ENCODE data around the gene SDR42E2.

SDR42E2 gene

DNA sequence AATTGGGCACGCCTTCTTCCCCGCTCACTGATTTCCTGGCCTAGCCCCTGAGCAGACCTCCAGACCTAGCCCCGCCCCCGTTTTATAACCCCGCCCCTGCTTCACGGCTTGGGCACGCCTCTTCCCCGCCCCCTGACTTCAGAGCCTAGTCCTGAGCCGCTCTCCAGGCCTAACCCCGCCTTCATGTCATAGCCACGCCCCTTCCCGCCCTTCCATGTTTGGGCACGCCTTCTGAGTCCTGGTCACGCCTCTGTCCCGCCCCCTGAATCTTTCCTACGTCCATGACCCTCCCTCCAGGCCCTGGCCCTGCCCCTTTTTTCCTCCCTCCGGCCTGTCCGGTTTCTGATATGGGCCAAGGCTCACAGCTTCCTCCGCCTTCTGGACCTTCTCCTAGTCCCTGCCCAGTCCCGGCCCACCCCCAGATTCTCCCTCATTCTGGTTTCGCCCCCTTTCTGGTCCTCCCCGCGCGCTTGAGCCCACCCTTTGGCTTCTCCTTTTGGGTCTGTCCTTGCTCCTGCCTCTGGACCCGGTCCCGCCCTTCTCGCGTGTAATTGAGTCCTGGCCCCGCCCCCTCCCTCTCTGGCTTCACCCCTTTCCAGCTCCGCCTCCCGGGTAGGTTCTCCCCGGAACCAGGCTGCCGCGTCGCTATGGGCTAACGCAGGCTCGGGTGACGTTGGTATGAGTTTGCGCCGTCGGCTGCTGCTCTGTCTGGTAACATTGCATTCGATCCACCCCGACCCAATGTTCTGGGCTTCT, 28.6 kb downstream of the SDR42E2 start:
- TF ChIP-seq, protein P1, sequence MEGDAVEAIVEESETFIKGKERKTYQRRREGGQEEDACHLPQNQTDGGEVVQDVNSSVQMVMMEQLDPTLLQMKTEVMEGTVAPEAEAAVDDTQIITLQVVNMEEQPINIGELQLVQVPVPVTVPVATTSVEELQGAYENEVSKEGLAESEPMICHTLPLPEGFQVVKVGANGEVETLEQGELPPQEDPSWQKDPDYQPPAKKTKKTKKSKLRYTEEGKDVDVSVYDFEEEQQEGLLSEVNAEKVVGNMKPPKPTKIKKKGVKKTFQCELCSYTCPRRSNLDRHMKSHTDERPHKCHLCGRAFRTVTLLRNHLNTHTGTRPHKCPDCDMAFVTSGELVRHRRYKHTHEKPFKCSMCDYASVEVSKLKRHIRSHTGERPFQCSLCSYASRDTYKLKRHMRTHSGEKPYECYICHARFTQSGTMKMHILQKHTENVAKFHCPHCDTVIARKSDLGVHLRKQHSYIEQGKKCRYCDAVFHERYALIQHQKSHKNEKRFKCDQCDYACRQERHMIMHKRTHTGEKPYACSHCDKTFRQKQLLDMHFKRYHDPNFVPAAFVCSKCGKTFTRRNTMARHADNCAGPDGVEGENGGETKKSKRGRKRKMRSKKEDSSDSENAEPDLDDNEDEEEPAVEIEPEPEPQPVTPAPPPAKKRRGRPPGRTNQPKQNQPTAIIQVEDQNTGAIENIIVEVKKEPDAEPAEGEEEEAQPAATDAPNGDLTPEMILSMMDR (IDR thresholded peaks at IDR 0.05; ENCODE audit: low read depth, low read length, missing control alignments), result no peak
- DNase-seq (ENCODE audit: extremely low read depth, low read depth), result peak; percentile 99
- H3K4me3 ChIP-seq (replicated peaks; ENCODE audit: low read depth, low read length), result peak overlapping the region; percentile 49

DNA sequence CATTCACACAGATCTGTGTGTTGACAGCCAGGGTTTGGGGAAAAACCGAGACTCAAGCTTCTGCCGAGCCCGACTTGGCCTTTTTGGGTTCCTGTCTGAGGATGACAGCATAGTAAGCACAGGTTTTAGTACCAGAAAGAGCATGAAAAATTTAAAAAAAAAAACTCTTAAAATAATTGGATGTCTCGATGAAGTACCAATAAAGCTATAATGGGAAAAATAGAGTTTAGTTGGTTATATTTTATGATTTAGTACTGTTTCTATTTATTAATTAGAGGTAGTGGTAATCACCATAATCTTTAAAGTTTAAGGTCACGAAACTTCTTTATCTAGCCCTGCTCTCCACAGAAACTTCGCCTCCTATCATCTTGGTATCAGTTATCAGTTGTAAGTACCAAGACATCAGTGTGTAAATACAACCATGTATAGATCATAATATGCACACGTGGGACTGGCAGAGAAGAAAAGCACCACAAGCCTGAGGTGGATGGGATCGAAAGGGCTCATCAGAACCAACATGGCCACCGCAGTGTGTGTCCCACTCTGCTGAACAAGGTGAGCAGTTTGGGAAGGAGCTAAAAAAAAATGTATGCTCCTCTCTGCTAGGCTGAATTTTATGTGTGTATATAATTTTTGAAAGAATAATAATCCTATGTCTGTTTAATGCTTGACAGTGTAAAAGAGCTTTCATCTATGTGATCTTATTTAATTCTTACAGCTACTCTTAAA, 29.4 kb downstream of the SDR42E2 start:
- H3K4me3 ChIP-seq (replicated peaks; ENCODE audit: low read depth, low read length), result peak overlapping the region; percentile 49
- DNase-seq (ENCODE audit: extremely low read depth, low read depth), result no peak

DNA sequence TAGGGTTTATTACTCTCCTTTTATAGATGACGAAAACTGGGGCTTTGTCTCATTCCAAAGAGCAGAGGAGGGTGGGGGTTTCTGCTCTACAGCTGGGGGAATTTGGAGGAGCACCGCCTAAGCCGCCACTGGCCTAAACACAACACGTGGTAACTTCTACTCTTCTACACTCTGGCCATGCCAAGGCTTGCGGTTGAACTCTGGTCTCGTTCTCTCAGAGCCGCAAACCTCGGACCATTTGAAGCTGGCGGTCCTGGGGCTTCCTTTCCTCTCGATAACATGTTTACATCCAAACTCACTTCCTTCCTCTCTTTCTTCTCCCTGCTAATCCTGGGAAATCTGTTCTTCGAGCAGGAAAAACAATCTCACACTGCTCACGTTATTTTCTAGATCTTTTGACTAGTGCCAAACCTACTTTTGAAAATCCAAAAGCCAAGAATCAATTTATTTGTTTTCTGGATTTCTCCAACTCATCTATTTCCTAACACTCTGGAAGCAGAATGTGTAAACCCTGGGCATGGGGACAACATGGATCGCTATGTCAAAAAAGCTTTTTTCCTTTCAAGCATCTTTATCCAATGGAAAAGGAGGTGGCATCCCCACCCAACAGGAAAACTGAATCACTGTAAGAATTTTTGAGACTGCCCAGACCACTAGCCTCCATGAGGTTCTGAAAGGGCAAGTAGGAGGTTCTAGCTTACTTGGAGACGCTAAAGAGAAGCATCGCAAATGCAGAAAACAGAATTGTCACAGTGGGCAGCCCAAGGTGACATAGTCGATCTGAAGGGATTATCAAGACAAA, 30.2 kb downstream of the SDR42E2 start:
- TF ChIP-seq, protein P1 (IDR thresholded peaks at IDR 0.05; ENCODE audit: low read depth, low read length, missing control alignments), result no peak
- DNase-seq (ENCODE audit: extremely low read depth, low read depth), result peak; percentile 81
- peak overlapping the region; percentile 49 for H3K4me3 ChIP-seq (replicated peaks; ENCODE audit: low read depth, low read length)

More for the DNA sequence above, 29.4 kb downstream of the SDR42E2 start:
- TF ChIP-seq, protein P1 (IDR thresholded peaks at IDR 0.05; ENCODE audit: low read depth, low read length, missing control alignments), result no peak

DNA sequence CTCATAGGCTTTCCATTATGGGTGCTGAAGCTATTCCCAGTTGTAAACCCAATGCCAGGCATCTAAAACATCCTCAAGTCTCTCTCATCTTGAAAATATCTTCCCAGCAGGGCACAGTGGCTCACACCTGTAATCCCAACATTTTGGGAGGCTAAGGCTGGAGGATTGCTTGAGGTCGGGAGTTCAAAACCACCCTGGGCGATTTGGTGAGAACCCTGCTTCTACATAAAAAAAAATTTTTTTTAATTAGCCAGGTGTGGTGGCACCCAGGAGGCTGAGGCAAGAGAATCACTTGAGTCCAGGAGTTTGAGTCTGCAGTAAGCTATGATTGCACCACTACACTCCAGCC, 30.7 kb downstream of the SDR42E2 start:
- TF ChIP-seq, protein P1 (IDR thresholded peaks at IDR 0.05; ENCODE audit: low read depth, low read length, missing control alignments), result no peak

DNA sequence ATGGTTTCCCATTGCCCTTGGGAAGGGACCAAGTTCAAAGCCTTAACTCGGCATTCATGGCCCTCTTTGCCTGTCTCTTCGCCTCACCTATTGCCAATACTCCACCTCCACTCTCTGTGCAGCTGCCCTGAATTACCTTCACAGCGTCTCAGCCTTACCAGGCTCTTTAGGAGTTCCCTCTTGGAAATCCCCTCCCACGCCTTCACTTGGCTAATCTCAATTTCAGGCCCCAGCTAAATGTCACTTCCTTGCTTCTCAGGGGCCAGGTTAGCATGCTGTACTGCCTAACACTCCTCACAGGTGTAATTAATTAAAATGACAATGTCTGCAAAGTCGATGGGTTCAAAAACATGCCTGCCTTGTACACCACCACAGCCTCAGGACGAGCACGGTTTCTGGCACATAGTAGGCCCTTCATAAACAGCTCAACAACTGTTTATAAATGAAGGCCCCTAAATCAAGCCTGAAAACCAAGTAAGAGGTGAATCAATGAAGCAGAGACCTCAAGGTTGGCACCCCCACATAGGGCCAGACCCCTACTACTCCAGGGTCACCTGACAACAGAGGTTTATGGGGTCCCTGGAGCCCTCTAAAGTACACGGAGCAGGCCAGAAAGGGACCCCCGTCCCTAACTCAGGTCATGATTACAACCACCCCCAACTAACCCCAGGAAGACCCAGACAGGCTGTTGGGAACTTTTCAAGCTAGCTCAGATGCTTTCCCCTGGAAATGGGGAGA, 32.6 kb downstream of the SDR42E2 start:
- DNase-seq (ENCODE audit: extremely low read depth, low read depth), result no peak
- TF ChIP-seq, protein P1 (IDR thresholded peaks at IDR 0.05; ENCODE audit: low read depth, low read length, missing control alignments), result no peak
- no peak overlapping the region for H3K4me3 ChIP-seq (replicated peaks; ENCODE audit: low read depth, low read length)

More for the DNA sequence above, 30.7 kb downstream of the SDR42E2 start:
- H3K4me3 ChIP-seq (replicated peaks; ENCODE audit: low read depth, low read length), result no peak overlapping the region
- DNase-seq (ENCODE audit: extremely low read depth, low read depth), result no peak

DNA sequence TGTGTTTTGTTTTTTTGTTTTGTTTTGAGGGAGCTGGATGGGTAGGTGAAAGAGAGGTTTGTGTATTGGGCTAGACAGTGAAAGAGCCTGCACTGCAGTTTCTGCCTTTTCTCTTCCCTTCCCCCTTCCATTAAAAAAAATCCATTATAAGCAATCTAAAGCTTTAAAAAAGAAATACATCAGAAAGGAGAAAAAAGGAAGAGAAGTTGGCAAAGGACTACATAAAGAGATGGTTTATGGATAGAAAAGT, 33.1 kb downstream of the SDR42E2 start:
- H3K4me3 ChIP-seq (replicated peaks; ENCODE audit: low read depth, low read length), result no peak overlapping the region
- TF ChIP-seq, protein P1 (IDR thresholded peaks at IDR 0.05; ENCODE audit: low read depth, low read length, missing control alignments), result no peak
- no peak for DNase-seq (ENCODE audit: extremely low read depth, low read depth)

Measured in HFF-Myc (cell line).